Measurements from ENCODE around the gene SNX24. TPM values are rescaled to one million over a fixed set of nuclear protein-coding genes. Genes with fewer than 3 reads are reported as not detected.

Gene SNX24
- total RNA-seq, 1 donor from 2014 or later, result 40.9 TPM

GRCh38 chr5:122982376-122982775, 137.0 kb downstream of the SNX24 start:
- Mint-ChIP-seq H3K4me3 (no peak overlapping the region), H3K27me3 (ENCODE audit: low read depth) (no peaks in the 10 kb centered on the region), H3K9me3 (no peaks in the 10 kb centered on the region), H3K27ac (no peak overlapping the region), H3K4me1 (no peaks in the 10 kb centered on the region), H3K36me3 (peaks cover 4% of the 10 kb centered on the region)
- DNase-seq (ENCODE audit: low spot score in 2 of 2, unreplicated experiment in 2 of 2), result no peak
- no peak for TF ChIP-seq CTCF (IDR thresholded peaks at IDR 0.05; ENCODE audit: unreplicated experiment)

- Mint-ChIP-seq H3K27me3 (ENCODE audit: low read depth) (no peaks in the 10 kb centered on the region), H3K27ac (no peak overlapping the region), H3K4me3 (no peak overlapping the region), H3K36me3 (peaks cover 4% of the 10 kb centered on the region), H3K4me1 (no peaks in the 10 kb centered on the region), H3K9me3 (no peaks in the 10 kb centered on the region)
- TF ChIP-seq CTCF (IDR thresholded peaks at IDR 0.05; ENCODE audit: unreplicated experiment), result no peak
- DNase-seq (ENCODE audit: low spot score in 2 of 2, unreplicated experiment in 2 of 2), result no peak
Observed at GRCh38 chr5:122984425-122984824, 139.0 kb downstream of the SNX24 start.

GRCh38 chr5:122985006-122985700, 139.7 kb downstream of the SNX24 start:
- Mint-ChIP-seq H3K4me1 (no peaks in the 10 kb centered on the region), H3K9me3 (no peaks in the 10 kb centered on the region), H3K36me3 (peaks cover 4% of the 10 kb centered on the region), H3K27me3 (ENCODE audit: low read depth) (no peaks in the 10 kb centered on the region), H3K27ac (no peak overlapping the region), H3K4me3 (no peak overlapping the region)
- no peak for TF ChIP-seq CTCF (IDR thresholded peaks at IDR 0.05; ENCODE audit: unreplicated experiment)
- DNase-seq (ENCODE audit: low spot score in 2 of 2, unreplicated experiment in 2 of 2), result no peak

GRCh38 chr5:122985954-122986721, 140.7 kb downstream of the SNX24 start:
- no peaks in the 10 kb centered on the region for H3K9me3 Mint-ChIP-seq
- H3K27me3 Mint-ChIP-seq (ENCODE audit: low read depth), result no peaks in the 10 kb centered on the region
- TF ChIP-seq CTCF (IDR thresholded peaks at IDR 0.05; ENCODE audit: unreplicated experiment), result no peak
- H3K4me3 Mint-ChIP-seq, result no peak overlapping the region
- no peak for DNase-seq (ENCODE audit: low spot score in 2 of 2, unreplicated experiment in 2 of 2)
- H3K4me1 Mint-ChIP-seq, result no peaks in the 10 kb centered on the region
- peaks cover 4% of the 10 kb centered on the region for H3K36me3 Mint-ChIP-seq
- H3K27ac Mint-ChIP-seq, result no peak overlapping the region

- Mint-ChIP-seq H3K36me3 (peaks cover 10% of the 10 kb centered on the region), H3K9me3 (no peaks in the 10 kb centered on the region), H3K4me3 (no peak overlapping the region), H3K4me1 (peaks cover 5% of the 10 kb centered on the region), H3K27me3 (ENCODE audit: low read depth) (no peaks in the 10 kb centered on the region), H3K27ac (no peak overlapping the region)
- no peak for TF ChIP-seq CTCF (IDR thresholded peaks at IDR 0.05; ENCODE audit: unreplicated experiment)
- no peak for DNase-seq (ENCODE audit: low spot score in 2 of 2, unreplicated experiment in 2 of 2)
Observed at GRCh38 chr5:122996091-122996490, 150.7 kb downstream of the SNX24 start.
